Hepatocyte (in vitro differentiated cells): ENCODE measurements around the gene TNNT2.

Experiments
- EZH2 ChIP-seq: fragments of 200-600 bp; sonication (generic); IDR thresholded peaks from 2 replicates; pipeline ENCODE4 v1.6.1; 2016; ENCODE audit warnings: antibody characterized with exemption, mild to moderate bottlenecking, borderline replicate concordance
- TF ChIP-seq, protein P1 (sequence below): fragments of 200-600 bp; sonication (generic); IDR thresholded peaks from 2 replicates; pipeline ENCODE4 v1.5.1; 2016; ENCODE audit warnings: antibody characterized with exemption, mild to moderate bottlenecking; ENCODE audit not compliant: poor library complexity

DNA sequence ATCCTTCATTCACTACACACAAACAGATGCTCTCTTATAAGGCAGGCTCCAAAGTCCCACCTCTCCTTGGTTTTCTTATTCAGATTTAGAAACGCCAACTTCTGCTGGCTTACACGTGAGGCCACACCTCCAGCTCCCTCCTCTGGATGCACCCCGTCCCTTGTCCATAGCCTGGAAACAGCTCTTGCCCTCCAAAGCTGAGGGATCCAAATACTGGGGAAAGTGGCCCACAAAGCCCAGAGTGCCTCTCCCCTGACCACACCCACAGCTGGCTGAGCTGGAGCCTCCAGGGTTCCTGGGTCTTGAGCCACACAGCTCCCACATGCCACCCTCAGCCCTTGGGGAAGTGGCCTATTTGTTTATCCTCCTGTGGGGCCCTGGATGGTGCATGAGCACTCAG is 17.1 kb upstream of the TNNT2 start:
- no peak for TF ChIP-seq EZH2
- TF ChIP-seq, protein P1, sequence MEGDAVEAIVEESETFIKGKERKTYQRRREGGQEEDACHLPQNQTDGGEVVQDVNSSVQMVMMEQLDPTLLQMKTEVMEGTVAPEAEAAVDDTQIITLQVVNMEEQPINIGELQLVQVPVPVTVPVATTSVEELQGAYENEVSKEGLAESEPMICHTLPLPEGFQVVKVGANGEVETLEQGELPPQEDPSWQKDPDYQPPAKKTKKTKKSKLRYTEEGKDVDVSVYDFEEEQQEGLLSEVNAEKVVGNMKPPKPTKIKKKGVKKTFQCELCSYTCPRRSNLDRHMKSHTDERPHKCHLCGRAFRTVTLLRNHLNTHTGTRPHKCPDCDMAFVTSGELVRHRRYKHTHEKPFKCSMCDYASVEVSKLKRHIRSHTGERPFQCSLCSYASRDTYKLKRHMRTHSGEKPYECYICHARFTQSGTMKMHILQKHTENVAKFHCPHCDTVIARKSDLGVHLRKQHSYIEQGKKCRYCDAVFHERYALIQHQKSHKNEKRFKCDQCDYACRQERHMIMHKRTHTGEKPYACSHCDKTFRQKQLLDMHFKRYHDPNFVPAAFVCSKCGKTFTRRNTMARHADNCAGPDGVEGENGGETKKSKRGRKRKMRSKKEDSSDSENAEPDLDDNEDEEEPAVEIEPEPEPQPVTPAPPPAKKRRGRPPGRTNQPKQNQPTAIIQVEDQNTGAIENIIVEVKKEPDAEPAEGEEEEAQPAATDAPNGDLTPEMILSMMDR: no peak
